ENCODE results near the gene DISC1. TPM values are rescaled to one million over a fixed set of nuclear protein-coding genes. Genes with fewer than 3 reads are reported as not detected.
"Not testable (repeated sequence)": the region's sequence is repeated elsewhere in the genome, so short reads cannot be mapped to it uniquely, and the experiment has no call there.

The DISC1 gene
- total RNA-seq, 1 donor from 2014 or later = 4.5 TPM

DNA sequence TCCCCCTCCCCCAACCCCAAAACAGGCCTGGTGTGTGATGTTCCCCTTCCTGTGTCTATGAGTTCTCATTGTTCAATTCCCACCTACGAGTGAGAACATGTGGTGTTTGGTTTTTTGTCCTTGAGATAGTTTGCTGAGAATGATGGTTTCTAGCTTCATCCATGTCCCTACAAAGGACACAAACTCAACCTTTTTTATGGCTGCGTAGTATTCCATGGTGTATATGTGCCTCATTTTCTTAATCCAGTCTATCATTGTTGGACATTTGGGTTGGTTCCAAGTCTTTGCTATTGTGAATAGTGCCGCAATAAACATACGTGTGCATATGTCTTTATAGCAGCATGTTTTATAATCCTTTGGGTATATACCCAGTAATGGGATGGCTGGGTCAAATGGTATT, 102.4 kb downstream of the DISC1 start:
- DNase-seq (ENCODE audit: low read depth in 2 of 2) = not testable (repeated sequence)

DNA sequence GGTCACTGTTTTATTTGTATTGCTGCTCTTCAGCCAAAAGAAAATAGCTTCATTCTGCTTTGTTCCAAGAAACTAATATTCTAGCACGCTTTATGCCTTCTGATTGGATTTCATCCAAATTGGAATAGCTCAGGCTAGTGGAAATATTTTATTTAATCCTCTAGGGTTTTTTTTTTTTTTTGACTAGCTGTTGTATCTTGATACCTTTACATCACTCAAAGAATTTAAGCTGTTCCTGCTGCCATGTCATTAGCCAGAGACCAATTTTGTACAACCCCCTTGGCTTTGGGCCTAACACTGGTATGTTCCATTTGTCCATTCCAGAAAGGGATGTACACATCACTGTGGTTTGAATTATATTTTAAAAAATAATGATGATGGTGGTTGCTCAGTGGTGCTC, 103.0 kb downstream of the DISC1 start:
- DNase-seq (ENCODE audit: low read depth in 2 of 2) = no peak

DNA sequence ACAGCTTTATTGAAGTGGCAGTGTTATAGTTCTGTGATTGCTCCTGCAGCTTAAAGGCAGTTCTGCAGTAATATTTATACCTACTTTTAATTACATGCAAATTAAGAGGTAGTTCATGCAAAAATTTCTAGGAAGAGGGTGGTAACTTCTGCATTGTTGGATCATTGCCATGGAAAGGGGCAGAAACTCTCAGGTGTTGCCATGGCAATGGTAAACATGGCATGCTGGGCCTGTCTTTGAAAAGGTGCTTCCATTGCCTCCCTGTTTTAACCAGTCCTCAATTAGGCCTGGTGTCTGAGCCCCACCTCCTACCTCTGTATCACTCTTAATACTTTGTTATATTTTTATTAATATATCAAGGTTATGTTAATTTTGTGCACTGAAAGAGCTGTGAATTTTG, 104.7 kb downstream of the DISC1 start:
- no peak for DNase-seq (ENCODE audit: low read depth in 2 of 2)

DNA sequence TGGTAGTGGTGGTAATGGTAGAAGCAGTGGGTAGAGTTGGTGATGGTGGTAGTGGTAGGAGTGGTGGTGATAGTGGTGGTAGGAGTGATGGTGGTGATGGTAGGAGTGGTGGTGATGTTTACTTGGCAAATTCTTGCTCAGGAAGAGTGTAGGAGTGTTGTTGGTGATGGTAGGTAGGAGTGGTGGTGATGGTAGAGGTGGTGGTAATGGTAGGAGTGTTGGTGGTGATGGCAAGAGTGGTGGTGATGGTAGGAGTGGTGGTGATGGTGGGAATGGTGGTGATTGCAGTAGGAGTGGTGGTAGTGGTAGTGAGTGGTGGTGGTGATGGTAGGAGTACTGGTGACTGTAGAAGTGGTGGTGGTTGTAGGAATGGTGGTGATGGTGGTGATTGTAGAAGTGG, 106.5 kb downstream of the DISC1 start:
- no peak for DNase-seq (ENCODE audit: low read depth in 2 of 2)

DNA sequence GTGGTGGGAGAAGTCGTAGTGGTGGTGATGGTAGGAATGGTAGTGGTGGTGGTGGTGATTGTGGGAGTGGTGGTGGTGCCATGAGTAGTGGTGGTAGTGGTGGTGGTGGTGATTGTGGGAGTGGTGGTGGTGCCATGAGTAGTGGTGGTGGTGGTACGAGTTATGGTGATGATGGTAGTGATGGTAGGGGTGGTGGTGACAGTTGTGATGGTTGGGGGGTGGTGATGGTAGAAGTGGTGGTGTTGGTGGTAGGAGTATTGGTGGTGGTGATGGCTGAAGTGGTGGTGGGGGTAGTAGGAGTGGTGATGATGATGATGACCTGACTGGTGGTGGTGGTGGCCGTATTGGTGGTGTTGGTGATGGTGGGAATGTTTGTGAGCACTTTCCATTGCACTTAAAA, 107.1 kb downstream of the DISC1 start:
- DNase-seq (ENCODE audit: low read depth in 2 of 2) = no peak

DNA sequence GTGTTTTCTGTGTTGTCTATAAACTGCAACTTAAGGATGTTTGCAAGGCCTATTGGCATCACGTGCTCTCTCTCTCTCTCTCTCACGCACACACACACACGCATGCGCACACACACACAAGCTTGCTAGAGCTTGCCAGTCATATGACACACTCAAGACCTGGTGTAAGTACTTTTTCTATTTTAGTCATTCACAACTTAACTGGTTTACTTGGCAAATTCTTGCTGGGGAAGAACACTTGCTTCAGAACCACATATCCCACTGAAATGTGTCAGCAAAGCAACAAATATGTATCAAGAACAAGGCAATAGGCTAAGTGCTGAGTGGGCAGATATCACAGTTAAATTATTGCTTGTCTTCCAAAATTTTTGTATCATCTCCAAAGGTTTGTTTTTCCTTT, 107.8 kb downstream of the DISC1 start:
- no peak for DNase-seq (ENCODE audit: low read depth in 2 of 2)

DNA sequence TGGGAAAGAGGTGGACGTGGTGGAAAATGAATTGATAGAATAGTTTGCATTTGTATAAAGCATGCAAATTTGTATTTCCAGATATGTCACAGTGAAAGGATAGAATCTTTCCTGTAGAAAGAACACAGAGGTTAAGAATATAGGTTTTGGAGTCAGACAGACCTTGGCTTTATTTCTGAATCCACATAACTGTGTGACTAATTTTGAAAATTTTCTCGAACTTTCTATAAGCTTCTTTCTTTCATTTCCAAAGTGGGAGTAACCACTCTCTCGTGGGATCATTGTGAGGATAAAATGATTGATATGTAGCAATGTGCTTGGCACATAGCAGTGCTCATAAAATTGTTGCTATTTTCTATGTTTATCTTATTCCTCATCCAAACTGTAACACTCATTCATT, 108.8 kb downstream of the DISC1 start:
- DNase-seq (ENCODE audit: low read depth in 2 of 2) = no peak

DNA sequence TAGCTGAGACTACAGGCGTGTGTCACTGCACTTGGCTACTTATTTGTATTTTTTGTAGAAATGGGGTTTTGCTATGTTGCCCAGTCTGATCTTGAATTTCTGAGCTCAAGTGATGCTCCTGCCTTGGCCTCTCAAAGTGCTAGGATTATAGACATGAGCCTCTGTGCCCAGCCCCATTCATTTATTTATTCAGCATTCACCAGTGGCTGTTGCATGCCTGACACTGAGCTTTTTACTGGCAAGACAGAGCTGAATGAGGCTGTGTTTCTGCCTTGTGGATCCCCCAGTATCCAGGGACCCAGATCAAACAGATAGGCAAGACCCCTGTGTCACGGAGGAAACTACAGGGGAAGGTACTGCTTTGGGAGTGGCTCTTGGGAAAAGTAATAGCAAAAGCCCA, 109.4 kb downstream of the DISC1 start:
- no peak for DNase-seq (ENCODE audit: low read depth in 2 of 2)

DNA sequence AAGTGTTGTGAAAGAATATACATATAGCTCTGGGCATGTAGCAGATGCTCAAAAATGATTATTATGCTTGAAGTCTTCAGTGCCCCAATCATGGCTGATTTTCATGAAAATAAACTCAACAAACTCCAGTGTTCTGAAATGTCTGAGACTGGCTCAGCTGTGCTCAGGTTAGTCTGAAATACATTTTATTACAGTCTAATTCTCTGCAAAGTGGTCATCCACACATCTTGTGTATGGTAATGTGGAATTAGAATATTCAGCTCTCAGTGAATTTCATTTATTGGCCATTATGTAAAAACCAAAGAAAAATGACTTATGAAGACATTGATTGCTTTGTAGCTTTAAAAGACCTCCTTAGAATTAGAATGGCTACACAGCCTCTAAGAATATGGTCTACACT, 109.9 kb downstream of the DISC1 start:
- DNase-seq (ENCODE audit: low read depth in 2 of 2) = no peak

DNA sequence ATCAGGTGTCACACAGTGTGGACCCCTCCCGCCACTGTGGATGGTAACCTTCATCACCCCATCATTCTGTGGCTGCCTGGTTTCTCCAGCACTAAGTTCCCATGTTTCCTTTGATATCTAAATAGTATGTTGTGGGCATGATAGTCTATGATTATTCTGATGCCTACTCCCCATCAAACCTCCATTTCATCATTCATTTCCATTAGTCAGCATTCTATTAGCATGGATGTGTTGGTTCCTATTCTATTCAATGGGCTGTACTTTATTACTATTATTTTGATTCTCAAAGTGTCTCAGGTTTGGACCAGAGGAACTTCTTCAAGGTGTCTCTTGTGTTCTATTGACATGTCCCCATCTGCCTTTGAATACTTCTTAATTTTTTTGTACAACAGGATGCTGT, 112.0 kb downstream of the DISC1 start:
- DNase-seq (ENCODE audit: low read depth in 2 of 2) = no peak

DNA sequence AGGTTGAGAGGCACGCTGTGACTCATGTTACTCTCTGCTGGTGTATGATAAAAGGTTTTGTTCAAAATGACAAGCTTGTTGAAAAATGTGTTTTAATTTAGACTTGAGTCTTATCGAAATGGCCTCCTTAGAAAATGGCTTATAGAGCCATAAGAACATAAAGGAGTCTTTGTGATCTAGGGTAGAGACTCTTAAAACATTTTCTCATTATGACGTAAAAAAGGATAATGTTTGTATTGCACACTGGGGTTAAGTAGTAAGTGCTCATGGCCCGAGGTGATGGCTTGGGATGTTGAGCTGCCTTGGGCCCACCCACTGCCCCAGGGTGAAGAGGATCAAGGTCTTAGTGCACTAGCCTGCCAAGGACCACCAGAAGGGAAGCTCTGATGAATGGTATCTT, 117.4 kb downstream of the DISC1 start:
- DNase-seq (ENCODE audit: low read depth in 2 of 2) = no peak

DNA sequence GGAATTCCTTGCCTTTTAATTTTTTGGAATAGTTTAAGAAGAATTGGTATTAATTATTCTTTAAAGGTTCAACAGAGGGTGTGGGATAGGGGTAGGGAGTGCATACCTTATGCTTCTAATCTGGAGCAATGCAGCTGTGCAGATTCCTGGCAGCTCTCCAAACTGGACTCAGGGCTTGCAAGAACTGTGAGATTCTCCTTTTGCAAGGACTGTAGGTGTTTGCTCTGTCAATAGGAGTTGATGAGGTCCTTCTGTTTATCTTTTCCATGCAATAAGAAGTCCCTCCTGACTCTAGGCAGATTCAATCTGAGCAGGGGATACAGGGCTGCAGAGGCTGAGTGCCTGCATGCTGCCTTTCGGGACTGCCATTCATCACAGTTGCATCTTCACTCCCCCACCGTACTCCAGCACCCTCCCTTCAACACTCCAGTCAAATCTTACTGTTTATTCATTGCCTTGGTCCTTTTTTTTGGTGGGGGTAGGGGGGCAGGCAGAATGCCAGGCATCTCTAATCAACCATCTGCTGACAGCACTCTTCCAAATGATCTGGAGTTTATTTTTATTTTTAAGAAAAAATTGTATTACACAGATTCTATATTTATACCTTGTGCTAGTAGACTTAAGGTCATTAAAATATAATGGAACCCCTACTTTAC, 122.3 kb downstream of the DISC1 start:
- no peak for DNase-seq (ENCODE audit: low read depth in 2 of 2)

DNA sequence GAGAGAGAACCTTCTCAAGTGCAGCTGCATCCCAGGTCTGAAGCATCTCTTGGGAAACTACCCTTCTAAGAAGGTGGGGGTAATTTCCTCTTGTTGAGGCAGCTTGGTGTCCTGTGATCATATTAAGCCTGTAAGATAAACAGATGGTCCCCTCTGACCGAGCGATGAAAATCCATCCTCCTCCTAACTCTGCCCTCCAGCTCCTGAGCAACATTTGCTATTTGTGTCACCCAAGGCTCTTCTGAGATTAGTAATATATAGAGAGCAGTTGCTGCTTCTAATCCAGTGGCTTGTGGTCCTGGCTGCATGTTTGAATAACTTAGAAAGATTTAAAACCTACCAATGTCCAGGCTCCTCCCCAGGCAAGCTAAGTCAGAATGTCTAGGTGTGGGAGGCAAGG, 123.7 kb downstream of the DISC1 start:
- no peak for DNase-seq (ENCODE audit: low read depth in 2 of 2)

DNA sequence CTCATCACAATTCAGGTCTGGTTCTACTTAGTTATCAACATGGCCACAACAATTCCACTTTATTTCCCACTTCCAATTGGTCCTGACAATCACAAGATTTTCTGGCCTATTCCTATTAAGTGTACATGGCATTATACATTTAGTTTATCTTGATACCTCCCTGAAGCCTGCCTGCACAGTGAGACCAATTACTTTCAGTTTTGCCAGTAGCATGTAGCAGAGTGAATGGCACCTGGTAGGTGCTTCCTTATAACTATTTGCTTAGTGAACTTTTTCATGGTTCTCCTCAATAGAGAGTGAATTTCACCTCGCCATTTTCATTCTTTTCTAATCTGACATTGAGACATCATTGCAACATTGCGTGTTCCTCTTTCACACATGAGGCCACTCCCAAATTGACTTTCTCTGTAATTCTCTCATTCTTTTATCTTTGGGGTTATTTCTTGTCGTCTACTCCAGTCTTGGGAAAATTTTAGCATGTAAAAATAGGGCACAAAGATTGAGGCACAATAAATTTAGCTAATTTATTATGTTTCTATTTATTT, 124.3 kb downstream of the DISC1 start:
- no peak for DNase-seq (ENCODE audit: low read depth in 2 of 2)

DNA sequence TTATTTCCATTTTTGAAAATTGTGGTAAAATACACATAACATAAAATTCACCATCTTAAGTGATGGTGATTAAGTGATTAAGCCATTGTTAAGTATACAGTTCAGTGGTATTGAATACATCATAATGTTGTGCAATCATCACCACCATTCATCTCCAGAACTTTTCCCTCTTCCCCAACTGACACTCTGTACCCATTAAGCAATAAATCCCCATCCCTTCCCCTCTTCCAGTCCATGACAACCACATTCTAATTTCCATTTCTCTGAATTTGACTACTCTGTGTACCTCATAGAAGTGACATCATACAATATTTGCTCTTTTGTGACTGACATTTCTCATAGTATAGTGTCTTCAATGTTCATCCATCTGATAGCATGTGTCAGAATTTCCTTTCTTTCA, 124.8 kb downstream of the DISC1 start:
- no peak for DNase-seq (ENCODE audit: low read depth in 2 of 2)

DNA sequence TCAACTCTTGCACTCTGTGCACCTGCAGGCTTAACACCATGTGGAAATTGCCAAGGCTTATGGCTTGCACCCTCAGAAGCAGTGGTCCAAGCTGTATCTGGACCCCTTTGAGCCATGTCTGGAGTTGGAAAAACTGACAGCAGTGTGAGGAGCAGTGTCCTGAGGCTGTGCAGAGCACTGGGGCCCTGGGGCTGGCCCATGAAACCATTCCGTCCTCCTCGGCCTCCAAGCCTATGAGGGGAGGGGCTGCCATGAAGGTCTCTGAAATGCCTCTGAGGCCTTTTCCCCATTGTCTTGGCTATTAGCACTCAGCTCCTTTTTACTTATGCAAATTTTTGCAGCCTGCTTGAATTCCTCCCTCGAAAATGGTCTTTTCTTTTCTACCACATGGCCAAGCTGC, 126.7 kb downstream of the DISC1 start:
- no peak for DNase-seq (ENCODE audit: low read depth in 2 of 2)

DNA sequence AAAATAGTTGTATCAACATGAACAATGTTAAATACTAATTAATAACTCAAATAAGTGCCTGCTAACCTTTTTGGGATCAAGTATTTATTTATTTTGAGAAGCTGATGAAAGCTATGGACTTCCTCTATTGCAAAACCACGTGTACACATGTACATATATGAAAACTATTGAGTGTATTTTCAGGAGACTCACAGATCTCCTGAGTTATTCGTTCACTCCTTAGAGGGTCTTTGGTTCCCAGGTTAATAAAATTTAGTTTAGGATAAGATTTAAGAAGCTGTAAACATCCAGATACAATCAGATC, 130.5 kb downstream of the DISC1 start:
- DNase-seq (ENCODE audit: low read depth in 2 of 2) = no peak

DNA sequence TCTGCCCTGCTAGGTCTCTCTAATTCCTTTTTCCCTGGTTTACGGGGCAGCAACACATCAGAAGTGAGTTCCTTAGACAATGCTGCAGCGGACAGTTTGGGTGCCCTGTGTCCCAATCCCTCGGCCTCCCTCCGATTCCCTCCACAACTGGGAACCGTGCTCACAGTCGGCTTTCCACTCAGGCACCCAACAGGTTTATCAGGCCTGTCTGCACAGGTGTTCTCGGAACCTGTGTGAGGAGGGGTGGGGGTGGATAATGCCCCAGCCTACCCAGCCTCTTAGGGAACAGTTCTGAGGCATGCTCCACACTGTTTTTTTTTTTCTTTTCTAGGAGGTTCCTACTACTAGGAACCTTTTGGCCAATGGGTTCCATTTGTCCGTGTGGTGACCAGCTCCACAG, 131.2 kb downstream of the DISC1 start:
- no peak for DNase-seq (ENCODE audit: low read depth in 2 of 2)

DNA sequence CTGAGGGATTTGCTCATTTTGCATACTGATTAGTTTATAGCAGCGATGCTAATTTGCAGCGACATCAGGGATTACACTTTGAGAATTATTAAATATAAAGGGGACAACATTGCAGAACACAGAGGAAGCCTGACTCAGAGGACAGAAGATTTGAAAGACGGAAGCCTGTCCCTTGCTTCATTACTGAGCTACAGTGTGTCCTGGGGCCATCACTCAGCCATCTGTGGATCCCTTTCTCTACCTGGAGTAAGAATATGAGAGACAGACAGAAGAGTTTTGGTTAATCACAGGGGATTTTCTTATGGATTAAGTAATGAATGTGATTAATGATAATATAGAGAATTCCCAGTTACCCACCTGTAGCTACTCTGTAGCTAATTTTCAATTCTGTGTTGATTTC, 134.7 kb downstream of the DISC1 start:
- DNase-seq (ENCODE audit: low read depth in 2 of 2) = no peak

DNA sequence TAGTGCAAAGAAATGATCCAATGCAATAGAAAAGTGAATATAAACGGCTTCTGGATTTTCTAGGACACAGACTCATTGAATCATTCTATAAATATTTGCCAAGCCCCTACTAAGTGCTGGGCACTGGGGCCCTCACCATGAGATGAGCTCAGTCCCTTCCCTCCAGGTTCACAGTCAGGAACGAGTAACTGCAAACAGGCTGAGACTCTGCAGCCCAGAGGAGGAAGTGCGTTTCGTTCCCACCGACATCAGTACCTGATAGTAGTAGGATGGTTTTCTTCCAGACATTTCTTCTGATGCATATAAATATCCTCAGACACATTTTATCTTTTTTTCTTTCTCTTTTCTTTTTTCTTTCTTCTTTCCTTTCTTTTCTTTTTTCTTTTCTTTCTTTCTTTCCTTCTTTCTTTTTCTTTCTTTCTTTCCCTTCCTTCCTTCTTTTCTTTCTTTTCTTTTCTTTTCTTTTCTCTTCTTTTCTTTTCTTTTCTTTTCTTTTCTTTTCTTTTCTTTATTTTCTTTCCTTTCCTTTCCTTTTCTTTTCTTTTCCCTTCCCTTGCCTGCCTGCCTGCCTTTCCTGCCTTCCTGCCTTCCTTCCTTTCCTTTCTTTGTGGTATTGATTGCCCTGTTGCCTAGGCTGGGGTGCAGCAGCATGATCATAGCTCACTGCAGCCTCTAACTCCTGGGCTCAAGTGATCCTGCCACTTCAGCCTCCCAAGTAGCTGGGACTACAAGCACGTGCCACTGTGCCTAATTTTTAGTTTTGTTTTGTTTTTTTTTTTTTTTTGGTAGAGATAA, 135.4 kb downstream of the DISC1 start:
- DNase-seq (ENCODE audit: low read depth in 2 of 2) = no peak

DNA sequence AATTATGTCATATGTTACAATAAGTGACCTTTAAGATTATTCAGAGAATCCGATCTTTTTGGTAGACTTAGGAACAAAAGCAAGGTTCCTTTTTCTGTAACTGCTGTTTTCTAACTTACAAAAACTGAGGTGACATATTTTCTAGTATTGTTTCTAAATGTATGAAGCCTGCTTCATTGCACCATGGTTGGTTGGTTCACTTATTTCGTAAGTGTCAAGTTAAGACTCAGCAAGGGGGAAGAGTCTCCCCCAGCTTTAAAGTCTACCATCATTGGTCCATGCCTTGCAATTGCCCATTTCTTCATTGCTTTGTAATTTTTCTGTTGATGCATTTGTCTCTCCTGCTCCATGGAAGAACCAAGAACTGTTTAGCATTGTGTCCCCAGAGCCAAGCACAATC, 136.9 kb downstream of the DISC1 start:
- DNase-seq (ENCODE audit: low read depth in 2 of 2) = no peak

DNA sequence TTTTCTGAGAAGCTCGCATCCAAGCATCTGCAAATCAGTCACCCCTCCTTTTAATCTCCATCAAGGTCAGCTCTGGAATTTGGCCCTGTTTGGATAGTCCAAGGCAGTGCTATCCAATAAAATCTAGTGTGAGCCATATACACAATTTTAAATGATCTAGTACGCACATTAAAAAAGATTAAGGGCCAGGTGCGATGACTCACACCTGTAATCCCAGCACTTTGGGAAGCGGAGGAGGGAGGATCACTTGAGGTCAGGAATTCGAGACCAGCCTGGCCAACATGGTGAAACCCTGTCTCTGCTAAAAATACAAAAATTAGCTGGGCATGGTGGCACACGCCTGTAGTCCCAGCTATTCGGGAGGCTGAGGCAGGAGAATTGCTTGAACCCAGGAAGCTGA, 139.2 kb downstream of the DISC1 start:
- not testable (repeated sequence) for DNase-seq (ENCODE audit: low read depth in 2 of 2)

DNA sequence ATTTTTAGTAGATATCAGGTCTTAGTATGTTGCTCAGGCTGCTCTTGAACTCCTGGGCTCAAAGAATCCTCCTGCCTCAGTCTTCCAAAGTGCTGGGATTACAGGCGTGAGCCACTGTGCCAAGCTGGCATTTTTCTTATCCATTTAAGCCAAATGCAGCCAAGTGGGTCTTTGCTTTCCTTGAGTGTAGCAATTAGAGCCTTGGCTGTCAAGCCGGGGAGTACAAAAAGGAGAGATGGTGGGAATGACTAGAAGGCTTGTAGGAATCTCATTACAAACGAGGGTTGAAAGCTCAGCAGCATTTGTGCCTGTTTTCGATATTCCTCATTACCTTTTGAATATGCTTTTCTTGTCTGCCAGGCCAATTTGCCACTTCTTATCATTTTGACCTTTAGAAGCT, 140.9 kb downstream of the DISC1 start:
- no peak for DNase-seq (ENCODE audit: low read depth in 2 of 2)

All from dermis microvascular lymphatic vessel endothelial cell (primary cell).